ENCODE results near the gene CD14. TPM values are rescaled to one million over a fixed set of nuclear protein-coding genes. Genes with fewer than 3 reads are reported as not detected.
"Not testable (repeated sequence)": the region's sequence is repeated elsewhere in the genome, so short reads cannot be mapped to it uniquely, and the experiment has no call there.

CD14 gene
- total RNA-seq, 2 experiments from 2014 or later = 0.42 to 0.58 TPM

DNA sequence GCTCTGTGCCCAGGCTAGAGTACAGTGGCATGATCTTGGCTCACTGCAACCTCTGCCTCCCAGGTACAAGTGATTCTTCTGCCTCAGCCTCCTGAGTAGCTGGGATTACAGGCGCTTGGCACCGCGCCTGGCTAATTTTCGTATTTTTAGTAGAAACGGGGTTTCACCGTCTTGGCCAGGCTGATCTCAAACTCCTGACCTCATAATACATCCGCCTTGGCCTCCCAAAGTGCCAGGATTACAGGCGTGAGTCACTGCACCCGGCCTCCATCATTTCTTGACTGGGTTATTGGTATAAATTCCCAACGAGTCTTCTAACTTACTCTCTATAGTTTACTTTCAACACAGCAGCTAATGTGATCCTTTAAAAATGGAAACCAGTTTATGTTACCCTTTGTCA lies 8.1 kb downstream of the CD14 start:
- H3K4me3 Mint-ChIP-seq, DNase-seq, H3K4me1 Mint-ChIP-seq, H3K27me3 Mint-ChIP-seq, H3K9me3 Mint-ChIP-seq, H3K36me3 Mint-ChIP-seq, H3K27ac Mint-ChIP-seq: not testable (repeated sequence)

DNA sequence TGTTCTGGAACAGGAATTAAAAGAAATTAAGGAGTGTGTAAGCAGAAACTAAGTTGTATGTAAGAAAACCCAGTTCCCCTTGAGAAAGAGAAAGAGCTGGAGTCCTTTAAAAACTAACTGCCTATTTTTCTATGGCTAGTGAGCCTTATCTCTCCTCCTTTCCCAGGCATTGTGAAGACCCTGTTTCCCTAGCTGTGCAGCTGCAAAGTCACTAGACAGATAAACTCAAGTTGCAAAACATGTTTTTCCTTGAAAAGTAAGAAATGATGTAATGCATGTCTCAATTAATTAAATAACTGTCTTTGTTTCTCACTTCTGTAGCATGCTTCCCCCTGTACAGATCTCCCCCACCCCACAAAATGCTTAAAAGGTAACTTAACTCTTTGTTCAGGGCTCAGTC lies 9.9 kb downstream of the CD14 start:
- not testable (repeated sequence) for H3K36me3 Mint-ChIP-seq, H3K4me3 Mint-ChIP-seq, H3K27me3 Mint-ChIP-seq, DNase-seq, H3K9me3 Mint-ChIP-seq, H3K4me1 Mint-ChIP-seq, H3K27ac Mint-ChIP-seq

DNA sequence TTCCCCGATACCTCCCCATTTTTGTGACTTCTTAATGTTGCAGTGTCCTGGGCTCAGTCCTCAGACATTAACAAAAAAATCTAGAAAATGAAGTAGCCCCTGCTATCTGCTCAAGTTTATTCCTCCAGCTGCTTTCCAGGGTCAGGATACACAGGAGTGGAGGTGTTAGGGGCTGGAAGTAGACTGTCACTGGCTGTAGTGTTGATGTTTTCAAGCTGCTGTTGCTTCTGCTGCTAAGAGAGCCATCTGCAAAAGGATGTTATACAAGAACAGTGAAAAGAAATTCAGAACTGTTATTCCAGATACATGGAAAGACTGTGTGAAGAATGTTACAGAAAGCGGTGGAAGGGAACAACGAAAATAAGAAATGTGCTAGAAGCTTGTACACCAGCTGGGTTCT lies 10.7 kb downstream of the CD14 start:
- no peaks in the 10 kb centered on the region for H3K9me3 Mint-ChIP-seq
- no peaks in the 10 kb centered on the region for H3K4me1 Mint-ChIP-seq
- no peak for DNase-seq
- H3K27me3 Mint-ChIP-seq = no peaks in the 10 kb centered on the region
- no peak overlapping the region for H3K4me3 Mint-ChIP-seq
- no peaks in the 10 kb centered on the region for H3K36me3 Mint-ChIP-seq
- no peak overlapping the region for H3K27ac Mint-ChIP-seq

- peaks cover 3% of the 10 kb centered on the region for H3K36me3 Mint-ChIP-seq
- peaks cover 10% of the 10 kb centered on the region for H3K4me1 Mint-ChIP-seq
- H3K9me3 Mint-ChIP-seq = no peaks in the 10 kb centered on the region
- no peak for DNase-seq
- peaks cover 11% of the 10 kb centered on the region for H3K27me3 Mint-ChIP-seq
- H3K4me3 Mint-ChIP-seq = no peak overlapping the region
- no peak overlapping the region for H3K27ac Mint-ChIP-seq
Measured at GRCh38 chr5:140611020-140611521, 21.9 kb downstream of the CD14 start.

GRCh38 chr5:140609126-140609525 lies 23.8 kb downstream of the CD14 start:
- Mint-ChIP-seq H3K4me1 (peaks cover 10% of the 10 kb centered on the region), H3K27ac (no peak overlapping the region), H3K4me3 (no peak overlapping the region), H3K9me3 (no peaks in the 10 kb centered on the region), H3K36me3 (peaks cover 3% of the 10 kb centered on the region), H3K27me3 (peaks cover 7% of the 10 kb centered on the region)
- DNase-seq = no peak

GRCh38 chr5:140608722-140609121 lies 24.3 kb downstream of the CD14 start:
- Mint-ChIP-seq H3K27ac (no peak overlapping the region), H3K36me3 (peaks cover 3% of the 10 kb centered on the region), H3K4me3 (no peak overlapping the region), H3K4me1 (peaks cover 10% of the 10 kb centered on the region), H3K9me3 (no peaks in the 10 kb centered on the region), H3K27me3 (peaks cover 7% of the 10 kb centered on the region)
- DNase-seq = no peak

GRCh38 chr5:140607031-140607430 lies 25.9 kb downstream of the CD14 start:
- Mint-ChIP-seq H3K27me3 (no peaks in the 10 kb centered on the region), H3K36me3 (no peaks in the 10 kb centered on the region), H3K9me3 (no peaks in the 10 kb centered on the region), H3K4me1 (peaks cover 6% of the 10 kb centered on the region), H3K4me3 (no peak overlapping the region), H3K27ac (no peak overlapping the region)
- no peak for DNase-seq

GRCh38 chr5:140605879-140606278 lies 27.1 kb downstream of the CD14 start:
- Mint-ChIP-seq H3K9me3 (no peaks in the 10 kb centered on the region), H3K4me1 (peaks cover 2% of the 10 kb centered on the region), H3K4me3 (no peak overlapping the region), H3K36me3 (no peaks in the 10 kb centered on the region), H3K27ac (no peak overlapping the region), H3K27me3 (no peaks in the 10 kb centered on the region)
- no peak for DNase-seq

DNA sequence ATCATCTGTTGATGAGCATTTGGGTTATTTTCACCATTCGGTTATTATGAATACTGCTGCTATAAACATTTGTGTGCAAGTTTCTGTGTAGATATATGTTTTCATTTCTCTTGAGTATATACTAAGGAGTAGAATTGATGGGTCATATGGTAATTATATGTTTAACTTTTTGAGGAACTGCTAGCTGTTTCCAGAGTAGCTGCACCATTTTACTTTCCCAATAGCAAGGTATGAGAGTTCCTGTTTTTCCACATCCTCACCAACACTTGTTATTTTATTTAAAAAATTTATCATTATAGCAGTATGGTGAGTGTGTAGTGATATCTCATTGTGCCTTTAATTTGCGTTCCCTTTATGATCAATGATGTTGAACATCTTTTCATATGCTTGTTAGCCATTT lies 29.2 kb downstream of the CD14 start:
- Mint-ChIP-seq H3K27me3 (no peaks in the 10 kb centered on the region), H3K9me3 (no peaks in the 10 kb centered on the region), H3K4me1 (no peaks in the 10 kb centered on the region), H3K27ac (no peak overlapping the region), H3K36me3 (no peaks in the 10 kb centered on the region), H3K4me3 (no peak overlapping the region)
- no peak for DNase-seq

GRCh38 chr5:140603446-140603698 lies 29.6 kb downstream of the CD14 start:
- not testable (repeated sequence) for H3K9me3 Mint-ChIP-seq, H3K4me1 Mint-ChIP-seq, H3K27ac Mint-ChIP-seq, H3K4me3 Mint-ChIP-seq, H3K27me3 Mint-ChIP-seq, DNase-seq, H3K36me3 Mint-ChIP-seq

GRCh38 chr5:140602147-140602546 lies 30.8 kb downstream of the CD14 start:
- Mint-ChIP-seq H3K36me3 (no peaks in the 10 kb centered on the region), H3K4me1 (no peaks in the 10 kb centered on the region), H3K4me3 (no peak overlapping the region), H3K27me3 (no peaks in the 10 kb centered on the region), H3K9me3 (no peaks in the 10 kb centered on the region), H3K27ac (no peak overlapping the region)
- no peak for DNase-seq

GRCh38 chr5:140600096-140600495 lies 32.9 kb downstream of the CD14 start:
- Mint-ChIP-seq H3K36me3 (no peaks in the 10 kb centered on the region), H3K27ac (no peak overlapping the region), H3K9me3 (no peaks in the 10 kb centered on the region), H3K4me3 (no peak overlapping the region), H3K4me1 (peaks cover 4% of the 10 kb centered on the region), H3K27me3 (peaks cover 5% of the 10 kb centered on the region)
- DNase-seq = no peak

GRCh38 chr5:140598836-140599235 lies 34.1 kb downstream of the CD14 start:
- Mint-ChIP-seq H3K27me3 (peaks cover 10% of the 10 kb centered on the region), H3K27ac (no peak overlapping the region), H3K4me3 (no peak overlapping the region), H3K4me1 (peaks cover 4% of the 10 kb centered on the region), H3K36me3 (no peaks in the 10 kb centered on the region), H3K9me3 (no peaks in the 10 kb centered on the region)
- DNase-seq = no peak

DNA sequence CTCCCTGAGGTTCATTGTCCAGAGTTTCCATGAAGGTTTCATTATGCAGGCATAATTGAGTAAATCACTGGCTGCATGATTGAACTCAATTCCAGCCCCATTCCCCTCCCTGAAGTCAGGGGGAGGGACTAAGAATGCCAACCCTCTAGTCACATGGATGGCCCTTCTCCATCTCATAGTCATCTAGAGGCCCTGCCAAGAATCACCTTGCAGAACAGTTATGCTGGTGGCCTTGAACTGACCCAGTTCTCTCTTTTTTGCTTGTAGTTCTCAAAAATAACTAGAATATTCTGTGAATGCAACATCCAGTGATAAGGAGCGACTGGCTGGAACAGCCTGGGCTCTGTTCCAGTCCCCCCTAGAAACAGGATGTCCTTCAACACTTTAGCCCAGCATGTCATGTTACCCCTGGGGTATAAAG lies 36.6 kb downstream of the CD14 start:
- no peaks in the 10 kb centered on the region for H3K36me3 Mint-ChIP-seq
- H3K27ac Mint-ChIP-seq = no peak overlapping the region
- H3K9me3 Mint-ChIP-seq = no peaks in the 10 kb centered on the region
- peaks cover 4% of the 10 kb centered on the region for H3K4me1 Mint-ChIP-seq
- peaks cover 13% of the 10 kb centered on the region for H3K27me3 Mint-ChIP-seq
- no peak for DNase-seq
- no peak overlapping the region for H3K4me3 Mint-ChIP-seq

DNA sequence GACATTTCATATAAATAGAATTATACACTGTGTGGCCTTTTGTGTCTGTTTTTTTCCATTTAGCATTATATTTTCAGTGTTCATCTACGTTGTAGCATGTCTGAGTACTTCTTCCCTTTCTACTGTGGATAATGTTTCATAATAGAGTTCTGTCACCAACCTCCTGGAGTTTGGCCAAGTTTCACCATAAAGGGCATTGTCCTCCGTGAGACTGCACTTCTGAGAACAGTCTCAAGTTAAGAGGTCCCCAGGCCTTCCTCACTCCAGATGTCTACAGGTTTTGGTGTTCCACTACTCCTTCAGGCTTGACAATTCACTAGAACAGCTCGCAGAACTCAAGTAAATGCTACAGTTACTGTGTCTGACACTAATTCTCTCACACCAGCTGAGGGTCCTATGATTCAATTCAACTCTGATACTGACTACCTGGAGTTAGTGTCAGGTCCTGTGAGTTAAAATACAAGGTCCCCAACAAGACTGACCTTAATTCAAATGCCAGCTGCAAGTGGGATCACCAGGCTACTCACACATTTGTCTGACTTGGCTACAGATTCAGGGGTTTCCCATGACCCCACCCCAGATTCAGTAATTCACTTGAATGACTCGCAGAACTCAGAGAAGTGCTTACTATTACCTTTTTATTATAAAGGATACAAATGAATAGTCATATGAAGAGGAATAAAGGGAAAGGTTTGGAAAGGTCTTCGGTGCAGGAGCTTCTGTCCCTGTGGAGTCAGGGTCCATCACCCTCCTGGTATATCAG lies 37.3 kb downstream of the CD14 start:
- H3K9me3 Mint-ChIP-seq = no peaks in the 10 kb centered on the region
- peaks cover 13% of the 10 kb centered on the region for H3K27me3 Mint-ChIP-seq
- no peak for DNase-seq
- H3K27ac Mint-ChIP-seq = no peak overlapping the region
- no peaks in the 10 kb centered on the region for H3K36me3 Mint-ChIP-seq
- peaks cover 4% of the 10 kb centered on the region for H3K4me1 Mint-ChIP-seq
- H3K4me3 Mint-ChIP-seq = no peak overlapping the region

GRCh38 chr5:140594169-140594568 lies 38.8 kb downstream of the CD14 start:
- H3K9me3 Mint-ChIP-seq = no peaks in the 10 kb centered on the region
- H3K4me3 Mint-ChIP-seq = no peak overlapping the region
- peaks cover 4% of the 10 kb centered on the region for H3K4me1 Mint-ChIP-seq
- peaks cover 13% of the 10 kb centered on the region for H3K27me3 Mint-ChIP-seq
- no peak for DNase-seq
- no peak overlapping the region for H3K27ac Mint-ChIP-seq
- H3K36me3 Mint-ChIP-seq = no peaks in the 10 kb centered on the region
